GM06990 (cell line): ENCODE measurements around the gene PTGR3.

Experiments
- DNase-seq: peaks from one replicate; pipeline ENCODE4 v3.0.0-alpha.2; 2011; ENCODE audit not compliant: insufficient read length; ENCODE audit errors: extremely low read depth
- H3K27me3 ChIP-seq: replicated peaks from 2 replicates; pipeline ENCODE4 v1.6.0; 2011; ENCODE audit warnings: low read length; ENCODE audit not compliant: control insufficient read depth, insufficient read depth
- H3K36me3 ChIP-seq: 2 replicates; pipeline ENCODE4 v1.5.1; 2011; ENCODE audit warnings: low read length; ENCODE audit not compliant: control insufficient read depth, insufficient read depth
- H3K4me3 ChIP-seq: replicated peaks from 2 replicates; pipeline ENCODE4 v1.5.1; 2011; ENCODE audit warnings: low read depth, mild to moderate bottlenecking, control low read depth, low read length
- TF ChIP-seq, protein P1 (sequence below): IDR thresholded peaks from 2 replicates; pipeline ENCODE4 v1.5.1; 2011; ENCODE audit warnings: low read length, control low read depth, mild to moderate bottlenecking, inconsistent platforms; ENCODE audit not compliant: insufficient read depth, poor library complexity, severe bottlenecking

The PTGR3 gene

DNA sequence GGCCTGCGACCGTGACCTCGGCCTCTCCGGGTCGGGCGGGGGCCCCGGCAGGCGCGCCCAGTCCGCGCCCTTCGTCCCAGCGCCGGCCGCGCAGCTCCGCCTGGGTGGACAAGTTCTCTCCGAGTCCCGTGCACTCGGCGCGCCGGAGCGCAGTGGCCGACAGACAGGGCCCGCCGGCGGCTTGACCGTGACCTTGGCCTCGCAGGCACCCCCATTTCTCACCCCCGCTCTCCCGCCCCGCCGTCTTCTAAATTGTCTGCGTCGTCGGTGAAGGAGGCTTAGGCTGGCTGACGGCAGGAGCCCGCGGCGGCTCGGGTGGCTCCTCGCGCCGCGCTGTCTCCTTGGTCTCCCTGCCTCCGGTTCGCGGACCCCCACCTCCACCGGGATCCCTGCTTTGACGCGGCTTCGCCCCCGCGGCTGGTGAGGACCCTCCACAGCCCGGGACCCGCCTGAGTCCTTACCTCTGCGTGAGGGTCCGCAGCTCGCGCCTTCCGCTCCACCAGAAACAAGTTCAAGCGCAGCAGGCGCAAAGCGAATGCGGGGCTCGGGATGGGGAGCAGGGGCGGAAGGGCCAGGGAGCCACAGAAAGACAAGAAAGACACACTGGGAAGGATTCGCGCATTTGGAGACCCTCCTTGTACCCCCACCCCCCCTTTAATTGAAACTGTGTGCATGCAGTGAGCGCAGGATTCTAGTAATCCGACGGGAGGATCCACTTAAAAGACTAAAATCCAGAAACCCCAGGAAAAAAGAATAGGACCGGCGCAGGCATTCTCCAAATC, 4.0 kb downstream of the PTGR3 start:
- peaks cover 11% of the 10 kb centered on the region for H3K36me3 ChIP-seq
- H3K27me3 ChIP-seq: no peaks in the 10 kb centered on the region
- TF ChIP-seq, protein P1, sequence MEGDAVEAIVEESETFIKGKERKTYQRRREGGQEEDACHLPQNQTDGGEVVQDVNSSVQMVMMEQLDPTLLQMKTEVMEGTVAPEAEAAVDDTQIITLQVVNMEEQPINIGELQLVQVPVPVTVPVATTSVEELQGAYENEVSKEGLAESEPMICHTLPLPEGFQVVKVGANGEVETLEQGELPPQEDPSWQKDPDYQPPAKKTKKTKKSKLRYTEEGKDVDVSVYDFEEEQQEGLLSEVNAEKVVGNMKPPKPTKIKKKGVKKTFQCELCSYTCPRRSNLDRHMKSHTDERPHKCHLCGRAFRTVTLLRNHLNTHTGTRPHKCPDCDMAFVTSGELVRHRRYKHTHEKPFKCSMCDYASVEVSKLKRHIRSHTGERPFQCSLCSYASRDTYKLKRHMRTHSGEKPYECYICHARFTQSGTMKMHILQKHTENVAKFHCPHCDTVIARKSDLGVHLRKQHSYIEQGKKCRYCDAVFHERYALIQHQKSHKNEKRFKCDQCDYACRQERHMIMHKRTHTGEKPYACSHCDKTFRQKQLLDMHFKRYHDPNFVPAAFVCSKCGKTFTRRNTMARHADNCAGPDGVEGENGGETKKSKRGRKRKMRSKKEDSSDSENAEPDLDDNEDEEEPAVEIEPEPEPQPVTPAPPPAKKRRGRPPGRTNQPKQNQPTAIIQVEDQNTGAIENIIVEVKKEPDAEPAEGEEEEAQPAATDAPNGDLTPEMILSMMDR: no peak
- DNase-seq: no peak
- H3K4me3 ChIP-seq: no peak overlapping the region

DNA sequence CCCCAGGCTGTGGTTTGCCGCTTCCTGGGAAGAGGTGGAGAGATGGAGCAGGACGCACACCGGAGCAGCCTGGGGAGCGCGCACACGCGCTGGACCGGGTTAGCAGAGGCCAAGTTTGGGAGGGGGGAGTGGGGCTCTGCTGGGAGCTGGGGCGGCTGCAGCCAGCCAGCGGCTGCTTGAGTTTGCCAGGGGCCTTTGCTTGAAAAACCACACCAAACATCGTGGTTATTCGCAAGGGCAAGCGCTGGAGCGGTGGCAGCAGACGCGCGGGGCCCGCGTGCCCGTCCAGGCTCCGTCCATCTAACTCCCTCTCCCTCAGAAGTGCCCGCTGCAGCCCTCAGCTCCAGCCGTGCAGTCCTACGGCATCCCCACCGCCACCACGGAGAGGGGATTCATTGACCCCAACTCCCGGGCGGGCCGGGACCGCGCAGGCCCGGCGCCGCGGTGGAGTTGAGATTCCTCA, 4.6 kb downstream of the PTGR3 start:
- peaks cover 11% of the 10 kb centered on the region for H3K36me3 ChIP-seq
- TF ChIP-seq, protein P1: no peak
- DNase-seq: no peak
- no peak overlapping the region for H3K4me3 ChIP-seq
- H3K27me3 ChIP-seq: no peaks in the 10 kb centered on the region

DNA sequence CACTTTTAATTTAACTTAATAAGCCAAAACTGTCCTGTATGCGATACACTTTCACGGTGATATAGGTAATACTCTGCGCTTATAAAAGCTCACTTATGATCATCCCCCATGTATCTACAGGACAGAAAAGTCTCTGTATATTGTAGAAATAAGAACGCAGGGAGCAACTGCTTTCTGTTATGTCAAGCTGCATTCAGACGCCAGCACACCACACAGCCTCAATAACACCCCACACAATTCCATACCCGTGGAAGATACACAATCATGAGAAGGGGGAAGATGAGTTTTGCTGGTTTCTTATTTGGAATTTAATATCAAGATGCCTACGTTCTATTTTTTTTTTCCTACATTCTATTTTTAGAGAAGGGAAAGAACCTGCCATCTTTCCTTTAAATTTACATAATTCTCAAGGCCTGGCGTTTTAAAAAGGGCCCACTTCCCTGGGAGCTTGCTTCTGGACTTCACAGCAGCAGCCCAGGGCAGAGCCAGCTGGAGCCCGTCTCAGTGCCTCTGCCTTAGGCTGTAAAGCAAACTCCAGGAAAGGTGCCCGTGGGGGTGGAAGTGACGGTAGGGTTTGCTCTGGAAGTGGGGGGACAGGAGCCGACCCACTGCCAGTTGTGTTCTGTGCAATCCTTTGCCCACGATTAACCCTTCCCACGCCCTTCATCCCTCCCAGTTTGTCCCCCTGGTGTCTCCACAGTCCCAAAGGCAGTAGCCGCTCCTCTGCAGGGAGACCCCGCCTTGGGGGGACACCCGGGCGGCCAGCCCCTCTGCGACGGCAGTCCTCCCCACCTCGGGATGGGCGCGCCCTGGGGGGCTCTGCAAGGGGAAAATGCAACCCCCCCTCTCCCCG, 5.3 kb downstream of the PTGR3 start:
- Histone ChIP-seq H3K4me3 (no peak overlapping the region), H3K36me3 (peaks cover 11% of the 10 kb centered on the region), H3K27me3 (no peaks in the 10 kb centered on the region)
- no peak for DNase-seq
- TF ChIP-seq, protein P1: no peak

DNA sequence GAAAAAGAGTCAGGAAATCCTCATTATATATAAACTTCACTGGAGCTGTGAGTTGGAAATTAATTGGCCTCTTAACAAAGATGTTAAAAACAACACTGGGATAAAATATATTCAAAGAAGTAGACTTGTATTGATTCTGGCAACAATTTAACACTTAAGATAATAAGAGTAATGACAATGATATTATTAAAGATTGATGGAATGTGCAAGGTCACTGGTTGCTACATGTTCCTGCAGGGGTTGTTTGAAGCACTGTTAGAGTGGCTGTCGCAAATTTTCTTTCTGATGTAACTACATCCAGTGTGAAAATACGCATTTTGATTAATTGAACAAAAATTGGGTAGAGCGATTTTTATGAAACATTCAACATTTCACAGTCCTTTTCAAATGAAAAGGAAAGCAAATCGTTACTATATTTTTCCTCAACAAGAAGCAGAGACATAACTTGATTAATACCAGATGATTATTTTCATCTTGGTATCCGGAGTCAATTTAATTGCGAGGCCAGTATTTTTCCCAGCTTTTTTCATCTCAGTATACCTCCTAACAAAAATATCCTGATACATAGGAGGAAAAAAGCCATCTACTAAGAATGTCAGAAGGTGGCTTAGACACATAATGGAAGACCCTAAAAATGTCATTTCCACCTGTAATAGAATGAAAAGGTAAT, 6.1 kb downstream of the PTGR3 start:
- no peak overlapping the region for H3K4me3 ChIP-seq
- TF ChIP-seq, protein P1: no peak
- H3K27me3 ChIP-seq: no peaks in the 10 kb centered on the region
- peaks cover 11% of the 10 kb centered on the region for H3K36me3 ChIP-seq
- no peak for DNase-seq

DNA sequence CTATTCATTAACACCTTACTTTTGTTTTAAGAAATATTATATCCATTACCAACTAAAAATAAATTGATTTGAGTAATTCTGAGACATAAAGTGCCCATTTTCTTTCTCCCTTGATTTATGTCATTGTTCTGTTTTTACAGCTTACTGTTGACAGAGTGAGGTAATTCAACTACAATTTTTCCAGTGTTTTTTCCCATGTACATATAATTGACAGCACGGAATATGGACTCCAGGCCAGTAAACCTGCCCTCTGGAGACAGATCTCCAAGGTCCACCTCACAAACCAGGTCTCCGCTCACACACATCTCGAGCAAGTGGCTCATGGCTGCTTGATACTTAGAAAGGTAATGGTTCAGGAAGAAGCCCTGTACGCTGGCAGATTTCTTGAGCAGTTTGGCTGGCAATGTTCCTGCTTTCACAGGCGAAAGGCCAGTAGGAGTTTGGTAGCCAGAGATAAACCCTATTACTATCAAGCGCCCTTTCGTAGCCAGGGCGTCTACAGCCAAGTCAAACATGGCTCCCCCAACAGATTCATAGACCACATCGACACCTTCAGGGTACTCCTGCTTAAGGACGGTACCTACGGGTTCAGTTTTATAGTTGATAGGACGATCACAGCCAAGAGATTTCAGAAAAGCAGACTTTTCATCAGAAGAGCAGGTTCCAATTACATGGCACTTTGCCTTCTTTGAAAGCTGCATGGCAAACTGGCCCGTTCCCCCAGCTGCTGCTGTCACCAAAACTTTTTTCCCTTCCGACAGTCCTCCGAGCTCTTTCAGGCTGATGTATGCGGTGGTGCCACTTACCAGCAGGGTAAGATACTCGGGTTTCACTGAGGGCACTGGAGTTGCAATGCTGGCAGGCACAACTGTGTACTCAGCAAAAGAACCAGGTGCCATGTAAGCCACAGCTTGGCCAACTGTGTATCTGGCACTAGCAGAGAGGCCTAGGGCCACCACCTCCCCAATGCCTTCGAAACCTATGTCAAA, 7.4 kb downstream of the PTGR3 start:
- peaks cover 11% of the 10 kb centered on the region for H3K36me3 ChIP-seq
- TF ChIP-seq, protein P1: no peak
- no peaks in the 10 kb centered on the region for H3K27me3 ChIP-seq
- DNase-seq: no peak
- H3K4me3 ChIP-seq: no peak overlapping the region
